Endodermal cell (in vitro differentiated cells): Measurements from ENCODE around the gene LAMP2. TPM values are rescaled to one million over a fixed set of nuclear protein-coding genes. Genes with fewer than 3 reads are reported as not detected.

Experiments
- DNase-seq: peaks from one replicate; pipeline ENCODE4 v3.0.0-alpha.2; 2017
- H3K27ac ChIP-seq: 2 replicates; pipeline ENCODE4 v1.5.1; 2013; ENCODE audit warnings: mild to moderate bottlenecking, low read depth, low read length, moderate library complexity
- H3K27me3 ChIP-seq: 2 replicates; pipeline ENCODE4 v1.6.1; 2013; ENCODE audit warnings: mild to moderate bottlenecking, low read length, moderate library complexity; ENCODE audit not compliant: insufficient read depth, control insufficient read depth, poor library complexity, severe bottlenecking
- H3K36me3 ChIP-seq: 2 replicates; pipeline ENCODE4 v1.7.0; 2013; ENCODE audit warnings: mild to moderate bottlenecking, low read length, moderate library complexity; ENCODE audit not compliant: control insufficient read depth, insufficient read depth
- H3K4me1 ChIP-seq: one replicate; pipeline ENCODE4 v1.7.0; 2013; ENCODE audit warnings: low read length; ENCODE audit not compliant: control insufficient read depth, insufficient read depth
- H3K4me3 ChIP-seq: 2 replicates; pipeline ENCODE4 v1.5.1; 2013; ENCODE audit warnings: mild to moderate bottlenecking, low read length, moderate library complexity
- H3K9ac ChIP-seq: 2 replicates; pipeline ENCODE4 v1.6.1; 2013; ENCODE audit warnings: mild to moderate bottlenecking, low read length, moderate library complexity; ENCODE audit not compliant: poor library complexity, severe bottlenecking; ENCODE audit errors: extremely low read depth
- H3K9me3 ChIP-seq: 2 replicates; pipeline ENCODE4 v1.6.1; 2013; ENCODE audit warnings: mild to moderate bottlenecking, low read length, moderate library complexity; ENCODE audit not compliant: control insufficient read depth
- H3K27ac Mint-ChIP-seq: 2 replicates; pipeline ENCODE4 v1.8.0; 2020; ENCODE audit warnings: mixed read lengths
- H3K27me3 Mint-ChIP-seq: 2 replicates; pipeline ENCODE4 v1.8.0; 2021; ENCODE audit warnings: mild to moderate bottlenecking, mixed read lengths; ENCODE audit not compliant: insufficient read depth
- H3K36me3 Mint-ChIP-seq: 2 replicates; pipeline ENCODE4 v1.8.0; 2020; ENCODE audit warnings: low read depth, mixed read lengths
- H3K4me1 Mint-ChIP-seq: 2 replicates; pipeline ENCODE4 v1.8.0; 2020; ENCODE audit warnings: mixed read lengths
- H3K4me3 Mint-ChIP-seq: 2 replicates; pipeline ENCODE4 v1.8.0; 2020; ENCODE audit warnings: mild to moderate bottlenecking, moderate library complexity, mixed read lengths
- H3K9me3 Mint-ChIP-seq: 2 replicates; pipeline ENCODE4 v1.8.0; 2020; ENCODE audit warnings: mild to moderate bottlenecking, mixed read lengths
- CTCF ChIP-seq: fragments of 200-600 bp; sonication (generic); conservative IDR thresholded peaks from 2 replicates; pipeline ENCODE4 v1.5.0; 2021; ENCODE audit warnings: antibody characterized with exemption, mild to moderate bottlenecking
- WGBS, 2 experiments: methylation state at CpG; one replicate each; pipeline versions ENCODE4 v1.1.5 to v1.1.7; 2013; ENCODE audit warnings: missing lambda C conversion rate in 2 of 2, mixed read lengths in 1 of 2; ENCODE audit not compliant: insufficient coverage in 1 of 2, insufficient read length in 1 of 2; 5-methylcytosine and 5-hydroxymethylcytosine counted together
- total RNA-seq, 2 donors: library from RNA; stranded (reverse); fragmentation: NEBNext Ultra II Directional in 1 of 2; extraction: Animal tissue kit (Norgen Biotek cat#: 25700) in 1 of 2; gene quantifications; 2 replicates in 1 of 2; 3 replicates in 1 of 2; pipeline ENCODE4 v1.2.1, GENCODE V29; 2021

The LAMP2 gene
- total RNA-seq, 2 donors from 2014 or later: 33.5 to 34.7 TPM

GRCh38 chrX:120457766-120458180 lies 11.3 kb downstream of the LAMP2 start:
- no peak for DNase-seq
- H3K27ac ChIP-seq: no peak overlapping the region
- no peak overlapping the region for H3K9ac ChIP-seq
- H3K27me3 ChIP-seq: no peaks in the 10 kb centered on the region
- Mint-ChIP-seq H3K4me1 (no peaks in the 10 kb centered on the region), H3K27ac (no peak overlapping the region), H3K4me3 (no peak overlapping the region), H3K9me3 (peaks cover 29% of the 10 kb centered on the region), H3K27me3 (no peaks in the 10 kb centered on the region), H3K36me3 (peaks cover 13% of the 10 kb centered on the region)
- no peaks in the 10 kb centered on the region for H3K9me3 ChIP-seq
- TF ChIP-seq CTCF: no peak
- no peaks in the 10 kb centered on the region for H3K4me1 ChIP-seq
- 80 to 100% methylated on average over 2 of the region's 2 CpGs for WGBS, 2 experiments
- H3K4me3 ChIP-seq: no peak overlapping the region
- H3K36me3 ChIP-seq: peaks cover 8% of the 10 kb centered on the region

- DNase-seq: no peak
- Mint-ChIP-seq H3K36me3 (peaks cover 13% of the 10 kb centered on the region), H3K27ac (no peak overlapping the region), H3K9me3 (peaks cover 33% of the 10 kb centered on the region), H3K4me3 (no peak overlapping the region), H3K27me3 (no peaks in the 10 kb centered on the region), H3K4me1 (no peaks in the 10 kb centered on the region)
- Histone ChIP-seq H3K27me3 (no peaks in the 10 kb centered on the region), H3K9ac (no peak overlapping the region), H3K36me3 (peaks cover 8% of the 10 kb centered on the region), H3K4me1 (no peaks in the 10 kb centered on the region), H3K9me3 (no peaks in the 10 kb centered on the region), H3K27ac (no peak overlapping the region), H3K4me3 (no peak overlapping the region)
- TF ChIP-seq CTCF: no peak
- 50 to 63% methylated on average over 2 to 3 of the region's 4 CpGs for WGBS, 2 experiments
Observed at GRCh38 chrX:120456973-120457372, 12.1 kb downstream of the LAMP2 start.

GRCh38 chrX:120453985-120454384 lies 15.1 kb downstream of the LAMP2 start:
- H3K27ac Mint-ChIP-seq: no peak overlapping the region
- Histone ChIP-seq H3K9me3 (no peaks in the 10 kb centered on the region), H3K4me3 (no peak overlapping the region), H3K4me1 (no peaks in the 10 kb centered on the region), H3K9ac (no peak overlapping the region), H3K27me3 (no peaks in the 10 kb centered on the region), H3K27ac (no peak overlapping the region), H3K36me3 (peaks cover 8% of the 10 kb centered on the region)
- H3K9me3 Mint-ChIP-seq: peaks cover 24% of the 10 kb centered on the region
- peaks cover 13% of the 10 kb centered on the region for H3K36me3 Mint-ChIP-seq
- H3K4me1 Mint-ChIP-seq: no peaks in the 10 kb centered on the region
- H3K4me3 Mint-ChIP-seq: no peak overlapping the region
- H3K27me3 Mint-ChIP-seq: no peaks in the 10 kb centered on the region
- WGBS, 2 experiments: 91% methylated on average over 2 of the region's 5 CpGs; no CpG with 5 or more reads in 1 of the 2 experiments
- no peak for TF ChIP-seq CTCF
- no peak for DNase-seq
